Activated naive CD4-positive, alpha-beta T cell treated with Interleukin-2 at 50 U/mL for 16 hours (primary cell): ENCODE results near the gene CD99.

Experiments used
- DNase-seq: peaks from one replicate; pipeline ENCODE4 v3.0.0-alpha.2; 2020

The CD99 gene

GRCh38 chrX:2676794-2677675 is 14.1 kb upstream of the CD99 start:
- DNase-seq, result no peak

GRCh38 chrX:2677764-2678163 is 13.3 kb upstream of the CD99 start:
- no peak for DNase-seq

- DNase-seq, result no peak
Observed at GRCh38 chrX:2678583-2678982, 12.5 kb upstream of the CD99 start.

- no peak for DNase-seq
Observed at GRCh38 chrX:2679534-2680485, 11.3 kb upstream of the CD99 start.

GRCh38 chrX:2680486-2681348 is 10.4 kb upstream of the CD99 start:
- no peak for DNase-seq

GRCh38 chrX:2682565-2683177 is 8.4 kb upstream of the CD99 start:
- no peak for DNase-seq

GRCh38 chrX:2684256-2684655 is 6.8 kb upstream of the CD99 start:
- no peak for DNase-seq

GRCh38 chrX:2685886-2686285 is 5.2 kb upstream of the CD99 start:
- no peak for DNase-seq

GRCh38 chrX:2689773-2690666 is 1.1 kb upstream of the CD99 start:
- DNase-seq, result no peak

GRCh38 chrX:2691543-2692220 is 587 bp downstream of the CD99 start:
- DNase-seq, result peak; percentile 52

GRCh38 chrX:2692221-2693112 is 1.4 kb downstream of the CD99 start:
- peak; percentile 32 for DNase-seq

GRCh38 chrX:2693113-2694002 is 2.3 kb downstream of the CD99 start:
- peak; percentile 32 for DNase-seq

GRCh38 chrX:2694914-2695267 is 3.8 kb downstream of the CD99 start:
- no peak for DNase-seq

- peak; percentile 69 for DNase-seq
Observed at GRCh38 chrX:2696698-2697215, 5.7 kb downstream of the CD99 start.

- no peak for DNase-seq
Observed at GRCh38 chrX:2697306-2697705, 6.2 kb downstream of the CD99 start.

- no peak for DNase-seq
Observed at GRCh38 chrX:2697741-2698299, 6.7 kb downstream of the CD99 start.

- DNase-seq, result no peak
Observed at GRCh38 chrX:2698604-2699003, 7.5 kb downstream of the CD99 start.

GRCh38 chrX:2699959-2700358 is 8.9 kb downstream of the CD99 start:
- DNase-seq, result no peak
